H1 (cell line): ENCODE results near the gene GXYLT1. TPM values are rescaled to one million over a fixed set of nuclear protein-coding genes. Genes with fewer than 3 reads are reported as not detected.

Experiments
- CTCF ChIA-PET: fragments of 300-600 bp; sonication (Branson Sonifier 250); formaldehyde crosslinking; loops from one replicate; lab custom pipeline; 2021; ENCODE audit not compliant: partially characterized antibody; lab: Charles Lee
- POLR2A ChIA-PET: fragments of 300-600 bp; sonication (Branson Sonifier 250); formaldehyde crosslinking; loops from one replicate; lab custom pipeline; 2021; ENCODE audit warnings: inconsistent platforms; ENCODE audit not compliant: partially characterized antibody; lab: Charles Lee
- DNase-seq, 2 experiments: peaks; one replicate each; pipeline versions ENCODE4 v3.0.0 to v3.0.0-alpha.2; 2010 to 2022; ENCODE audit warnings: low spot score in 2 of 2, low read depth in 1 of 2, mixed read lengths in 1 of 2
- FAIRE-seq: peaks from 2 replicates; lab custom pipeline; 2011; peaks lifted over from hg19 to GRCh38; lab: Jason Lieb, UNC
- H2AFZ ChIP-seq: 2 replicates; pipeline ENCODE4 v1.8.1; 2012; ENCODE audit warnings: low read length, inconsistent platforms
- H2AK5ac ChIP-seq: 2 replicates; pipeline ENCODE4 v1.6.1; 2013; ENCODE audit warnings: low read depth, low read length
- H2BK120ac ChIP-seq: replicated peaks from 2 replicates; pipeline ENCODE3; 2013; ENCODE audit warnings: low read depth, low read length, inconsistent platforms
- H2BK12ac ChIP-seq: 2 replicates; pipeline ENCODE4 v1.6.1; 2013; ENCODE audit warnings: low read depth, low read length
- H2BK15ac ChIP-seq: 2 replicates; pipeline ENCODE4 v1.6.1; 2013; ENCODE audit warnings: low read length
- H2BK20ac ChIP-seq: 2 replicates; pipeline ENCODE4 v1.6.1; 2013; ENCODE audit warnings: low read length
- H2BK5ac ChIP-seq: 2 replicates; pipeline ENCODE4 v1.6.1; 2013; ENCODE audit warnings: low read depth, low read length
- H3K14ac ChIP-seq: 2 replicates; pipeline ENCODE4 v1.6.1; 2013; ENCODE audit warnings: inconsistent platforms; ENCODE audit not compliant: insufficient read length
- H3K18ac ChIP-seq: 2 replicates; pipeline ENCODE4 v1.6.1; 2013; ENCODE audit warnings: low read length; ENCODE audit errors: extremely low read depth
- H3K23ac ChIP-seq: 2 replicates; pipeline ENCODE4 v1.6.1; 2013; ENCODE audit warnings: inconsistent platforms; ENCODE audit not compliant: insufficient read length
- H3K23me2 ChIP-seq: 2 replicates; pipeline ENCODE4 v1.6.1; 2013; ENCODE audit warnings: low read depth, low read length
- H3K27ac ChIP-seq: 2 replicates; pipeline ENCODE4 v1.6.1; 2011; ENCODE audit warnings: low read depth, low read length, inconsistent platforms
- H3K27me3 ChIP-seq, 4 experiments: replicated peaks in 1 of 4; 1 replicate in 1 of 4; 2 replicates in 3 of 4; pipeline versions ENCODE4 v1.6.1 to v1.8.1; 2011 to 2013; ENCODE audit warnings: low read length in 3 of 4, mild to moderate bottlenecking in 3 of 4, inconsistent platforms in 2 of 4, mixed read lengths in 2 of 4, moderate library complexity in 1 of 4; ENCODE audit not compliant: control insufficient read depth in 3 of 4, insufficient read depth in 3 of 4; ENCODE audit errors: extremely low read depth in 1 of 4
- H3K36me3 ChIP-seq, 4 experiments: 2 replicates each; pipeline versions ENCODE4 v1.6.1 to v1.8.1; 2011 to 2013; ENCODE audit warnings: mild to moderate bottlenecking in 4 of 4, low read length in 3 of 4, moderate library complexity in 2 of 4, control low read depth in 1 of 4, inconsistent platforms in 1 of 4; ENCODE audit not compliant: insufficient read depth in 4 of 4, control insufficient read depth in 2 of 4
- H3K4ac ChIP-seq: replicated peaks from 2 replicates; pipeline ENCODE3; 2013; ENCODE audit warnings: low read length, low read depth, mixed read lengths, inconsistent platforms; ENCODE audit not compliant: insufficient read length
- H3K4me1 ChIP-seq, 4 experiments: replicated peaks in 1 of 4; 1 replicate in 1 of 4; 2 replicates in 3 of 4; pipeline versions ENCODE4 v1.6.1 to v1.8.1; 2011 to 2013; ENCODE audit warnings: low read length in 3 of 4, inconsistent platforms in 2 of 4, mixed read lengths in 1 of 4; ENCODE audit not compliant: insufficient read depth in 4 of 4, control insufficient read depth in 3 of 4
- H3K4me2 ChIP-seq, 2 experiments: 2 replicates each; pipeline versions ENCODE4 v1.6.1 to v1.8.1; 2011 to 2013; ENCODE audit warnings: low read depth in 2 of 2, low read length in 2 of 2, control low read depth in 1 of 2, inconsistent platforms in 1 of 2, mild to moderate bottlenecking in 1 of 2; ENCODE audit not compliant: insufficient read depth in 1 of 2
- H3K4me3 ChIP-seq, 4 experiments: fragments of 200-600, 300-600 bp in 1 of 4; sonication (generic), shearing (Covaris generic), sonication (Bioruptor Twin) in 1 of 4; 2 replicates each; pipeline versions ENCODE4 v1.5.1 to v1.8.1; 2011 to 2016; ENCODE audit warnings: low read length in 4 of 4, low read depth in 3 of 4, control low read depth in 2 of 4, inconsistent platforms in 2 of 4, mild to moderate bottlenecking in 2 of 4, mixed read lengths in 1 of 4, moderate library complexity in 1 of 4; ENCODE audit not compliant: insufficient read depth in 2 of 4; ENCODE audit errors: extremely low read depth in 1 of 4
- H3K56ac ChIP-seq: replicated peaks from 2 replicates; pipeline ENCODE3; 2013; ENCODE audit warnings: low read depth, mild to moderate bottlenecking, mixed read lengths, low read length, inconsistent platforms; ENCODE audit not compliant: insufficient read length
- H3K79me1 ChIP-seq: 2 replicates; pipeline ENCODE4 v1.6.1; 2013; ENCODE audit warnings: low read depth, low read length, control low read depth
- H3K79me2 ChIP-seq, 2 experiments: 2 replicates each; pipeline versions ENCODE4 v1.6.1 to v1.8.1; 2012 to 2013; ENCODE audit warnings: low read length in 2 of 2, mild to moderate bottlenecking in 2 of 2, inconsistent platforms in 1 of 2; ENCODE audit not compliant: insufficient read depth in 2 of 2, control insufficient read depth in 1 of 2
- H3K9ac ChIP-seq, 4 experiments: replicated peaks in 1 of 4; 1 replicate in 1 of 4; 2 replicates in 3 of 4; pipeline versions ENCODE4 v1.6.1 to v1.8.1; 2011 to 2013; ENCODE audit warnings: low read depth in 3 of 4, low read length in 3 of 4, control low read depth in 2 of 4, mild to moderate bottlenecking in 2 of 4, moderate library complexity in 2 of 4, inconsistent platforms in 1 of 4; ENCODE audit errors: extremely low read depth in 1 of 4
- H3K9me3 ChIP-seq, 2 experiments: 2 replicates each; pipeline versions ENCODE4 v1.6.1 to v1.8.1; 2012 to 2013; ENCODE audit warnings: mild to moderate bottlenecking in 2 of 2, moderate library complexity in 2 of 2, control low read depth in 1 of 2, inconsistent platforms in 1 of 2, low read depth in 1 of 2, low read length in 1 of 2, mixed read lengths in 1 of 2; ENCODE audit not compliant: insufficient read depth in 2 of 2
- H4K20me1 ChIP-seq, 2 experiments: replicated peaks in 1 of 2; 2 replicates each; pipeline versions ENCODE3 to v1.8.1; 2011 to 2013; ENCODE audit warnings: inconsistent platforms in 2 of 2, low read length in 2 of 2, mild to moderate bottlenecking in 1 of 2; ENCODE audit not compliant: insufficient read depth in 2 of 2, control insufficient read depth in 1 of 2
- H4K5ac ChIP-seq: 2 replicates; pipeline ENCODE4 v1.6.1; 2013; ENCODE audit warnings: low read length, low read depth, mixed read lengths, inconsistent platforms; ENCODE audit not compliant: insufficient read length
- H4K8ac ChIP-seq: 2 replicates; pipeline ENCODE4 v1.8.0; 2013; ENCODE audit warnings: mild to moderate bottlenecking, moderate library complexity, low read length, inconsistent platforms; ENCODE audit not compliant: insufficient read depth; ENCODE audit errors: extremely low read depth
- H4K91ac ChIP-seq: replicated peaks from 2 replicates; pipeline ENCODE3; 2013; ENCODE audit warnings: low read length, mixed read lengths, inconsistent platforms; ENCODE audit not compliant: insufficient read length
- NANOG ChIP-seq: IDR thresholded peaks from 2 replicates; pipeline ENCODE4 v1.6.1; 2011; ENCODE audit warnings: low read length, low read depth, mild to moderate bottlenecking, inconsistent platforms; ENCODE audit not compliant: insufficient read depth, poor library complexity, severe bottlenecking
- WGBS, 2 experiments: shearing (Covaris generic) in 1 of 2; methylation state at CpG; one replicate each; pipeline versions ENCODE4 v1.1.6 to v1.1.7; 2013 to 2015; ENCODE audit warnings: low lambda C conversion rate in 2 of 2, mixed read lengths in 2 of 2, inconsistent platforms in 1 of 2, low coverage in 1 of 2, missing lambda C conversion rate in 1 of 2; ENCODE audit not compliant: insufficient replicate concordance in 2 of 2, insufficient coverage in 1 of 2, insufficient read length in 1 of 2; ENCODE audit errors: extremely low coverage in 1 of 2, missing lambda C conversion rate in 1 of 2; 5-methylcytosine and 5-hydroxymethylcytosine counted together
- polyA plus RNA-seq, 7 experiments: library from polyadenylated mRNA; depleted of rRNA in 3 of 7; stranded (reverse) in 5 of 7; unstranded in 2 of 7; fragments of >200 nt in 5 of 7; fragments of 200-250 nt in 2 of 7; gene quantifications; 1 replicate in 5 of 7; 2 replicates in 1 of 7; 4 replicates in 1 of 7; pipeline versions ENCODE4 v1.2.1 to v1.2.3, GENCODE V29; 2011 to 2013; ENCODE audit warnings: missing spikeins in 2 of 7, mixed read lengths in 2 of 7
- total RNA-seq: library from RNA; stranded (reverse); fragmentation: NEBNext Ultra II Directional; extraction: Animal tissue kit (Norgen Biotek cat#: 25700); gene quantifications from 2 replicates; pipeline ENCODE4 v1.2.1, GENCODE V29; 2021

Gene GXYLT1
- total and polyA plus RNA-seq, 2 of the 8 experiments (the other 6 are each of a cell fraction or from before 2014, with no cell fraction given): 3.1 to 10.7 TPM

GRCh38 chr12:42031847-42032564, 112.7 kb downstream of the GXYLT1 start:
- no peak overlapping the region for H3K4me3 ChIP-seq
- H3K18ac ChIP-seq: no peak overlapping the region
- no peaks in the 10 kb centered on the region for H3K79me1 ChIP-seq
- no peak overlapping the region for H3K4ac ChIP-seq
- no peak overlapping the region for H3K56ac ChIP-seq
- H3K9ac ChIP-seq: no peak overlapping the region
- no peak overlapping the region for H2BK15ac ChIP-seq
- no peak for FAIRE-seq
- H3K4me2 ChIP-seq: no peak overlapping the region
- TF ChIP-seq NANOG: no peak
- H2BK5ac ChIP-seq: no peak overlapping the region
- no peaks in the 10 kb centered on the region for H3K9me3 ChIP-seq
- H2AFZ ChIP-seq: no peak overlapping the region
- no peaks in the 10 kb centered on the region for H4K20me1 ChIP-seq
- 92% methylated on average over 4 of the region's 4 CpGs; no CpG with 5 or more reads in 1 of the 2 experiments for WGBS, 2 experiments
- H2AK5ac ChIP-seq: no peak overlapping the region
- no peaks in the 10 kb centered on the region; the same call in 1 of the 2 replicates for H3K23me2 ChIP-seq
- CTCF ChIA-PET: interaction anchor here (0.6 to 0.9 kb wide), 2 partner anchors 8 to 201 kb away, joined by 3 to 4 read pairs; no protein-coding TSS in a partner anchor
- no peaks in the 10 kb centered on the region for H3K79me2 ChIP-seq
- H4K5ac ChIP-seq: no peak overlapping the region
- no peak overlapping the region for H4K91ac ChIP-seq
- POLR2A ChIA-PET: no interaction called here
- DNase-seq: no peak
- no peaks in the 10 kb centered on the region for H3K27me3 ChIP-seq
- H3K4me1 ChIP-seq: no peaks in the 10 kb centered on the region
- H2BK12ac ChIP-seq: no peak overlapping the region
- no peaks in the 10 kb centered on the region for H3K36me3 ChIP-seq
- no peak overlapping the region for H3K23ac ChIP-seq
- no peak overlapping the region for H3K14ac ChIP-seq
- H3K27ac ChIP-seq: no peak overlapping the region
- H2BK120ac ChIP-seq: no peak overlapping the region
- no peak overlapping the region for H4K8ac ChIP-seq
- no peak overlapping the region for H2BK20ac ChIP-seq

Other genes starting within 250 kb of the GXYLT1 start
- gene YAF2, start 93.4 kb upstream of the GXYLT1 start, total RNA-seq: 2.2 and 2.7 TPM in 2 replicates
- 0.50 and 0.75 TPM in 2 replicates for gene YAF2, start 93.4 kb upstream of the GXYLT1 start, polyA plus RNA-seq (2011; rRNA removed)
- gene ZCRB1, start 181.2 kb upstream of the GXYLT1 start, total RNA-seq: 52.5 and 55.9 TPM in 2 replicates
- 12.9 and 22.0 TPM in 2 replicates for gene ZCRB1, start 181.2 kb upstream of the GXYLT1 start, polyA plus RNA-seq (2011; rRNA removed)
- 69.6 and 71.6 TPM in 2 replicates for gene PPHLN1, start 181.3 kb upstream of the GXYLT1 start, total RNA-seq
- gene PPHLN1, start 181.3 kb upstream of the GXYLT1 start, polyA plus RNA-seq (2011; rRNA removed): 31.8 and 34.3 TPM in 2 replicates